GM12878 (cell line): ENCODE measurements around the gene NXN. TPM values are rescaled to one million over a fixed set of nuclear protein-coding genes. Genes with fewer than 3 reads are reported as not detected.

ENCODE experiments used
- ATAC-seq: fragments of 200-7000 bp; cut with Tn5 transposase; 3 replicates; pipeline ENCODE4 v1.9.1; 2020; ENCODE audit warnings: mild to moderate bottlenecking, moderate library complexity
- BruUV-seq: library from RNA; stranded (reverse); fragments of 400-500 nt; replicated peaks from 2 replicates; lab custom pipeline; 2021; lab: Mats Ljungman, UMichigan
- CTCF ChIA-PET: fragments of 300-600 bp; sonication (Branson Sonifier 250); formaldehyde crosslinking; extraction: SDS; loops from one replicate; lab custom pipeline; 2021; ENCODE audit warnings: inconsistent platforms; lab: Yijun Ruan, JAX
- POLR2A ChIA-PET: fragments of 350-600 bp; formaldehyde crosslinking; extraction: SDS; loops from one replicate; lab custom pipeline; 2021; ENCODE audit warnings: inconsistent platforms; lab: Charles Lee
- RAD21 ChIA-PET: fragments of 300-600 bp; sonication (Branson Sonifier 250); formaldehyde crosslinking; loops from one replicate; lab custom pipeline; 2023; ENCODE audit warnings: antibody characterized with exemption; ENCODE audit not compliant: unreplicated experiment; lab: Charles Lee
- SMC1A ChIA-PET: fragments of 300-600 bp; sonication (Branson Sonifier 250); formaldehyde crosslinking; loops from one replicate; lab custom pipeline; 2023; ENCODE audit not compliant: unreplicated experiment, uncharacterized antibody; lab: Charles Lee
- DNase-seq: peaks from one replicate; pipeline ENCODE4 v3.0.0-alpha.2; 2011; ENCODE audit warnings: low read depth, low spot score
- FAIRE-seq: peaks from 3 replicates; lab custom pipeline; 2011; peaks lifted over from hg19 to GRCh38; lab: Jason Lieb, UNC
- H2AFZ ChIP-seq: 2 replicates; pipeline ENCODE4 v1.6.0; 2011; ENCODE audit warnings: low read depth, low read length, control low read depth; ENCODE audit not compliant: control insufficient read depth
- H3K27ac ChIP-seq: 2 replicates; pipeline ENCODE4 v1.5.1; 2011; ENCODE audit warnings: control low read depth; ENCODE audit not compliant: control insufficient read depth, insufficient read depth
- H3K27me3 ChIP-seq, 2 experiments: replicated peaks in 1 of 2; 2 replicates each; pipeline versions ENCODE4 v1.6.0 to v1.6.1; 2011; ENCODE audit warnings: low read length in 1 of 2; ENCODE audit not compliant: control insufficient read depth in 2 of 2, insufficient read depth in 2 of 2
- H3K36me3 ChIP-seq, 2 experiments: 2 replicates each; pipeline ENCODE4 v1.5.1; 2011; ENCODE audit warnings: low read length in 1 of 2; ENCODE audit not compliant: control insufficient read depth in 2 of 2, insufficient read depth in 2 of 2
- H3K4me1 ChIP-seq: 2 replicates; pipeline ENCODE4 v1.6.1; 2011; ENCODE audit warnings: mild to moderate bottlenecking, low read length, moderate library complexity, mixed read lengths; ENCODE audit not compliant: control insufficient read depth, insufficient read depth
- H3K4me2 ChIP-seq: 2 replicates; pipeline ENCODE4 v1.6.0; 2011; ENCODE audit warnings: control low read depth; ENCODE audit not compliant: control insufficient read depth, insufficient read depth
- H3K4me3 ChIP-seq: fragments of 200-600 bp; sonication (generic); 2 replicates; pipeline ENCODE4 v1.5.1; 2016
- H3K79me2 ChIP-seq: 2 replicates; pipeline ENCODE4 v1.6.0; 2011; ENCODE audit warnings: low read length; ENCODE audit not compliant: control insufficient read depth, insufficient read depth
- H3K9ac ChIP-seq: 2 replicates; pipeline ENCODE4 v1.8.0; 2011; ENCODE audit warnings: low read length, control low read depth, mixed read lengths; ENCODE audit not compliant: control insufficient read depth, insufficient read depth
- H3K9me3 ChIP-seq: replicated peaks from 3 replicates; pipeline ENCODE4 v1.5.1; 2011; ENCODE audit warnings: mild to moderate bottlenecking, low read length; ENCODE audit not compliant: control insufficient read depth, insufficient read depth
- H4K20me1 ChIP-seq: 2 replicates; pipeline ENCODE4 v1.6.0; 2011; ENCODE audit not compliant: control insufficient read depth, insufficient read depth
- BHLHE40 ChIP-seq, 2 experiments: fragments of 450-650 bp in 1 of 2; IDR thresholded peaks; 2 replicates each; pipeline ENCODE4 v1.6.1; 2011 to 2017; ENCODE audit warnings: low read depth in 2 of 2, borderline replicate concordance in 1 of 2, improper control_type of control experiment in 1 of 2, low read length in 1 of 2, mild to moderate bottlenecking in 1 of 2
- CBX5 ChIP-seq: sonication (generic); IDR thresholded peaks from 2 replicates; pipeline ENCODE4 v1.6.1; 2016; ENCODE audit warnings: low read depth, moderate library complexity, mild to moderate bottlenecking, inconsistent platforms
- CTCF ChIP-seq, 3 experiments: IDR thresholded peaks in 2 of 3; conservative IDR thresholded peaks in 1 of 3; 2 replicates each; pipeline ENCODE4 v1.5.1; 2011; ENCODE audit warnings: low read depth in 3 of 3, low read length in 3 of 3, mild to moderate bottlenecking in 3 of 3, control low read depth in 2 of 3, moderate library complexity in 2 of 3, inconsistent platforms in 1 of 3, mixed read lengths in 1 of 3; ENCODE audit not compliant: control insufficient read depth in 2 of 3, insufficient read depth in 1 of 3; ENCODE audit errors: extremely low read depth in 1 of 3
- FOXK2 ChIP-seq: fragments of 450-650 bp; IDR thresholded peaks from 2 replicates; pipeline ENCODE4 v1.6.1; 2017; ENCODE audit warnings: mild to moderate bottlenecking, moderate library complexity
- GABPA ChIP-seq: IDR thresholded peaks from 2 replicates; pipeline ENCODE4 v1.6.1; 2014; ENCODE audit warnings: antibody characterized with exemption, low read depth, mild to moderate bottlenecking, inconsistent platforms
- HDGF ChIP-seq: fragments of 450-650 bp; IDR thresholded peaks from 2 replicates; pipeline ENCODE4 v1.6.1; 2016; ENCODE audit warnings: antibody characterized with exemption
- KDM1A ChIP-seq: fragments of 200-600 bp; sonication (generic); IDR thresholded peaks from 2 replicates; pipeline ENCODE4 v1.6.1; 2016; ENCODE audit warnings: borderline replicate concordance
- MTA2 ChIP-seq: fragments of 450-650 bp; IDR thresholded peaks from 2 replicates; pipeline ENCODE4 v1.6.1; 2016; ENCODE audit warnings: low read depth, mild to moderate bottlenecking, moderate library complexity
- NKRF ChIP-seq: fragments of 450-650 bp; conservative IDR thresholded peaks from 2 replicates; pipeline ENCODE4 v1.6.1; 2017; ENCODE audit warnings: mild to moderate bottlenecking, moderate library complexity
- PAX5 ChIP-seq: IDR thresholded peaks from 2 replicates; pipeline ENCODE4 v1.6.1; 2011; ENCODE audit warnings: low read depth, low read length, borderline replicate concordance
- TBL1XR1 ChIP-seq: IDR thresholded peaks from 2 replicates; pipeline ENCODE4 v1.6.1; 2012; ENCODE audit warnings: low read depth, low read length, improper control_type of control experiment
- ZNF592 ChIP-seq: fragments of 450-650 bp; IDR thresholded peaks from 2 replicates; pipeline ENCODE4 v1.6.1; 2017; ENCODE audit warnings: mild to moderate bottlenecking, moderate library complexity
- WGBS: methylation state at CpG from one replicate; pipeline ENCODE4 v1.1.6; 2016; ENCODE audit warnings: low lambda C conversion rate; ENCODE audit not compliant: insufficient replicate concordance, insufficient coverage; ENCODE audit errors: missing lambda C conversion rate; 5-methylcytosine and 5-hydroxymethylcytosine counted together
- in situ Hi-C: fragments of 300-500 bp; cut with MboI; formaldehyde crosslinking; loops from 9 replicates; pipeline ENCODE4 v1.14.3; 2018; ENCODE audit warnings: mixed read lengths
- intact Hi-C: fragments of 100-400 bp; cut with micrococcal nuclease; formaldehyde crosslinking; loops from one replicate; pipeline ENCODE4 v1.14.2; 2022; ENCODE audit not compliant: unreplicated experiment
- polyA plus RNA-seq, 11 experiments: library from polyadenylated mRNA; depleted of rRNA in 4 of 11; unstranded in 6 of 11; stranded (reverse) in 5 of 11; fragments of >200 nt; fragmentation: Nextera tagmentation in 4 of 11; fragmentation: Illumina TruSeq in 1 of 11; extraction: Ambion mirVana in 4 of 11; extraction: Trizol in 1 of 11; gene quantifications; 1 replicate in 1 of 11; 2 replicates in 10 of 11; pipeline versions ENCODE4 v1.2.1 to v1.2.3, GENCODE V29; 2011 to 2016; ENCODE audit warnings: inconsistent platforms in 2 of 11, missing spikeins in 2 of 11, low read depth in 1 of 11
- total RNA-seq, 4 experiments: library from RNA; depleted of rRNA in 3 of 4; stranded (reverse); fragments of >200 nt in 3 of 4; fragmentation: Illumina TruSeq in 1 of 4; extraction: Trizol in 1 of 4; gene quantifications; 2 replicates each; pipeline versions ENCODE4 v1.2.1 to v1.2.3, GENCODE V29; 2013 to 2021
- TF ChIP-seq, protein P1 (sequence below): fragments of 450-650 bp; IDR thresholded peaks from 2 replicates; pipeline ENCODE4 v1.6.1; 2017; ENCODE audit warnings: mild to moderate bottlenecking, low read depth, inconsistent platforms; ENCODE audit not compliant: poor library complexity, severe bottlenecking

NXN gene
- total and polyA plus RNA-seq, 10 of the 15 experiments (the other 5 are each of a cell fraction or from before 2014, with no cell fraction given): 0.04 to 1.2 (median 0.30) TPM

DNA sequence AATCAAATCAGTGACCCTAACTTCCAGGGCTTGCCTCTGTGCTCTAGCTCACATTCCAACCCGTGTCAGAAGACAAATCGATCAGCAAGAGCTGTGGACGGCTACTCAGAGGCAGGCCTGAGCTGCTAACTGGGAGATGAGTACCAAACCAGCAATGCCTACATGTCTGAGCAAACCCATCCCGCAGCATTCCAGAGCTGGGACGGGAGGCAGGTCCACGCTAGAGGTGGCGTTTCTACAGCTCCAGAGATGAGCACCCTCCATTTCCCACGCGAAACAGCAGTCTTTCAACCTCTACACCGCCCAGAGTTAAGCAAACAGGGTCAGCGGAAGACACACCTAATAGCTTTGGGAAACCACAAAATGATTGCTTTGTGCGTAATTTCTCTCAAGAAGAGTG, 6.5 kb downstream of the NXN start:
- intact Hi-C loops: no loop called here
- no peak for DNase-seq
- no peaks in the 10 kb centered on the region for H3K79me2 ChIP-seq

More for the DNA sequence above, 6.5 kb downstream of the NXN start:
- ChIA-PET SMC1A (no interaction called here), CTCF (no interaction called here)
- no peaks in the 10 kb centered on the region for H4K20me1 ChIP-seq
- TF ChIP-seq ZNF592 (no peak), BHLHE40 (IDR thresholded peaks at IDR 0.05; ENCODE audit: borderline replicate concordance in 1 of 2, low read depth in 2 of 2, low read length in 1 of 2) (no peak), GABPA (no peak), MTA2 (no peak), FOXK2 (no peak), CBX5 (no peak), PAX5 (no peak), NKRF (no peak), CTCF (IDR thresholded peaks at IDR 0.05 in 2 of 3, conservative IDR thresholded peaks at IDR 0.05 in 1 of 3; ENCODE audit: control insufficient read depth in 2 of 3, extremely low read depth in 1 of 3, insufficient read depth in 1 of 3, low read depth in 3 of 3, low read length in 3 of 3) (no peak), KDM1A (no peak), TBL1XR1 (no peak), HDGF (no peak)
- TF ChIP-seq, protein P1, sequence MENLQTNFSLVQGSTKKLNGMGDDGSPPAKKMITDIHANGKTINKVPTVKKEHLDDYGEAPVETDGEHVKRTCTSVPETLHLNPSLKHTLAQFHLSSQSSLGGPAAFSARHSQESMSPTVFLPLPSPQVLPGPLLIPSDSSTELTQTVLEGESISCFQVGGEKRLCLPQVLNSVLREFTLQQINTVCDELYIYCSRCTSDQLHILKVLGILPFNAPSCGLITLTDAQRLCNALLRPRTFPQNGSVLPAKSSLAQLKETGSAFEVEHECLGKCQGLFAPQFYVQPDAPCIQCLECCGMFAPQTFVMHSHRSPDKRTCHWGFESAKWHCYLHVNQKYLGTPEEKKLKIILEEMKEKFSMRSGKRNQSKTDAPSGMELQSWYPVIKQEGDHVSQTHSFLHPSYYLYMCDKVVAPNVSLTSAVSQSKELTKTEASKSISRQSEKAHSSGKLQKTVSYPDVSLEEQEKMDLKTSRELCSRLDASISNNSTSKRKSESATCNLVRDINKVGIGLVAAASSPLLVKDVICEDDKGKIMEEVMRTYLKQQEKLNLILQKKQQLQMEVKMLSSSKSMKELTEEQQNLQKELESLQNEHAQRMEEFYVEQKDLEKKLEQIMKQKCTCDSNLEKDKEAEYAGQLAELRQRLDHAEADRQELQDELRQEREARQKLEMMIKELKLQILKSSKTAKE: no peak
- TF ChIP-seq, all 136 proteins: peak for 0
- Histone ChIP-seq H3K9me3 (no peaks in the 10 kb centered on the region), H3K9ac (no peak overlapping the region), H3K27ac (no peak overlapping the region), H3K4me3 (no peak overlapping the region), H3K27me3 (peaks cover 2 to 7% of the 10 kb centered on the region in 2 experiments; a peak in 2 of 4 replicates), H2AFZ (no peak overlapping the region), H3K4me1 (no peaks in the 10 kb centered on the region), H3K36me3 (no peaks in the 10 kb centered on the region), H3K4me2 (no peak overlapping the region)
- in situ Hi-C loops: no loop called here
- 70% methylated on average over 12 of the region's 12 CpGs for WGBS
- FAIRE-seq (no peak), ATAC-seq (no peak)
- no TSS peak for BruUV-seq
- RAD21 ChIA-PET: interaction anchor here (0.6 kb wide), 1 partner anchor 556 kb away, joined by 3 read pairs; no protein-coding TSS in a partner anchor
- POLR2A ChIA-PET: interaction anchor here (0.6 kb wide), 1 partner anchor 199 kb away, joined by 6 read pairs; no protein-coding TSS in a partner anchor
